M059J (cell line): Measurements from ENCODE around the gene TSPAN14. TPM values are rescaled to one million over a fixed set of nuclear protein-coding genes. Genes with fewer than 3 reads are reported as not detected.

Experiments
- DNase-seq: peaks from one replicate; pipeline ENCODE4 v3.0.0-alpha.2; 2012; ENCODE audit warnings: low read depth
- total RNA-seq: library from RNA; depleted of rRNA; stranded (reverse); fragments of >200 nt; shearing (Covaris generic); gene quantifications from 2 replicates; pipeline ENCODE4 v1.2.3, GENCODE V29; 2014

The TSPAN14 gene
- total RNA-seq, 1 experiment from 2014 or later: 44.4 TPM

DNA sequence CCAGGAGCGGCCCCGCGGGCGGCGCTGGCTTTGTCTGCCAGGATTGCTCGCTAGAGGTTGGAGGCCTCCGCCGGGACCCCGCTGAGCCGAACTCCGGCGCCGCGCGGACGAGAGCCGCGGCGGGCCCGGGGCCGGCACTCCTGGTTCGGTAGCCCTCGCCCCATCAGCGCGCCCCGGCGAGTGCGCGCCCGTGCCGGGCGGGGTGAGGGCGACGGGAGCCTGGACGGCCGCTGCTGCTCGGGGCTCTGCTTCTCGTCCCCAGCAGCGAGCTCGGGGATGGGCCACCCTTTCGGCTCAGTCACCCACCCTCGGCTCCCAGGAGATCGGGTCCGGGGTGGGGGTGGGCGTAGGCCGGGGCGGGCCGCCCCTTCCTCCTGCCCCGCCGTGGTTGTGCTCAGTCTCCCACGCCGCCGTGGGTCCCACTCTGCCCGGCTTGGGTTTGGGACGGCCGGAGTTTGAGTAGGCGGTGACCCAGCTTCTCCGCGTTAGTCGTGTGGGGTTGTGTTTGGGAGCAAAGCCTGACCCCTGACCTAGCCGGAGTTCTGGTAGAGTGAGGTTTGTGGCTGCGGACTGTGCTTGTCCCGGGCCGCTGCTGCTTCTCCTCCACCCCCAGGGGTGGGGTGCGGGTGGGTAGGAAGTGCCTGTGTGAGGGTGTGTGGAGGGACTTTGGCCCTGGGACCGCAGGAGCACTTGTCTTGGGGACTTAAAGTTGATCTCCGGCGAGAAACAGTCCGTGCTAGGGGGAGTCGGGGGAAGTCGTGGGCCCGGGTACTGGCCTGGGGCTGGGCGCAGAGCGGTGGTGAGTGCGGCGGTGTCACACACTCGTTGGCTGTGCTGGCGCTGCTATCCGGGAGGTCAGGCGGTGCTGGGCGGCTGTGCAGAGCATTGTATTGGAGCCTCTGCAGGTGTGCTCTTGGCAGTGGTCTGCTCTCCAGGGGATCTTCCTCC is 677 bp downstream of the TSPAN14 start:
- peak; percentile 50 for DNase-seq

- DNase-seq: no peak
Measured at GRCh38 chr10:80455461-80456349, 1.6 kb downstream of the TSPAN14 start.

- DNase-seq: no peak
Measured at GRCh38 chr10:80457554-80458262, 3.6 kb downstream of the TSPAN14 start.

DNA sequence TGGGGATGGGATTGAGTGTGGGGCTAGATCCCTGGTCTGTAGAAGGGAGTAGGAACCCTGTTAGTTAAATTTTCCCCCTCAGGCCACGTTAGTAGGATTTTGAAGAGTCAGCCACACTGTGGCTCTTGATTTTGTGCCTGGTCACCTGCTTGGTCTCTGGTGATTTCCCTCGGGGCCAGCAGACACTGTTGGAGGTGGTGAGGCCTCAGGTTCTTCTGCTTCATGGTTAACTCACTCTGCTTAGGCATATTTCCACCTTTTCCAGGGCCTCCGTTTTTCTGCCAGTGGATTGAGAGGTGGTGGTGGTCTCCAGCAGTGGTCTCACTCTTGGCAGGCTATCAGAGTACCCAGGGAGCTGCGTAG is 4.1 kb downstream of the TSPAN14 start:
- no peak for DNase-seq

DNA sequence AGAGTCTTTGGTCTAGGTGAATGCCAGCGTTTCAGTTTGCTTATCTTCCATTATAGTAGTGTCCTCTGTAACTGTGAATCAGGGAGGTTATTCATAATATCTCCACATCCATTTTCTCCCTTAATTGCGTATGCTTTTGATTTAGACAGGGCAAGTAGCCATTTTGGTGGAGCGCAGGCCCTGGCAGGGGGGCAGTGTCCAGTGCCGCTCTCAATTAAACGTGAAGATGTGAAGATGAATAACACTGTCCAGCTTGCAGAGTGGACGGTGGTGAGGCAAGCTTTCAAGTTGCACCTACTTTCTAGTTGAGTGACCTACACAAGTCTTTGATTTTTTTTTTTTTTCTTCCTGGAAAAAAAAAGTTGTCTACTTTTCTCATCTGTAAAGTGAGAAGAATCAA is 4.5 kb downstream of the TSPAN14 start:
- no peak for DNase-seq

GRCh38 chr10:80459047-80459865 is 5.1 kb downstream of the TSPAN14 start:
- DNase-seq: peak; percentile 94

- DNase-seq: peak; percentile 77
Measured at GRCh38 chr10:80460399-80461207, 6.5 kb downstream of the TSPAN14 start.

- no peak for DNase-seq
Measured at GRCh38 chr10:80461208-80462183, 7.4 kb downstream of the TSPAN14 start.

DNA sequence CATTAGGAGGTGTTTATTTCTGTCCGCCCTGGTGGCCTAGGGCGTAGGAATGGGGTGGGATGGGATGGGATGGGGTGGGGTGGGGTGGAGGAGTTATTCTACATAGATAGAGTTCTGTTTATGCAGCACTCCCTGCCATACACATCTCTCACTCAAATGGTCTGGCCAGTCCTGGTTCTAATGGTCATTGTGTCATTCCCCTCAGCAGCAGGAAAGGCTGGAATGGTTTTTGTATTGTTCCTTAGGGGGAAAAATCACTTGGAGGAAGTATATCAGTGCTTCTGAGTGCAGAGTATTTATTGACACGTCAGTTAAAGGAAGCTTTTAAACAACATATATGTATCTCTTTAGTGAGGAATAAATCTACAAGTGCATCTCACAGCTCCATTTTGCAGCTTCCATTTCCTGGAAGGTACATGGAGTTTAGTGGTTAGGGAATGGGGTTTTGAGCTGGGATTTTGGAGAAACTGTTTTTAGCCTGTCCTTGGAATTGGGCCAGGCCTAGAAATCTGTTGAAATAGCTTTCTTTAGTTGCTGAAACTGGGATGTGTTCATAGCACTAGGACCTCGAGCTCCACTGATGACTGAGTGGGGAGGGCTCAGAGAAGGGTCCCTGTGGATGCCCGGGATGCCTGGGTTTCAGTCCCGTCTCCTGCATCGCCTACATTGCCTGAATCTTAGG is 8.3 kb downstream of the TSPAN14 start:
- DNase-seq: no peak

GRCh38 chr10:80462981-80463741 is 9.1 kb downstream of the TSPAN14 start:
- peak; percentile 73 for DNase-seq

DNA sequence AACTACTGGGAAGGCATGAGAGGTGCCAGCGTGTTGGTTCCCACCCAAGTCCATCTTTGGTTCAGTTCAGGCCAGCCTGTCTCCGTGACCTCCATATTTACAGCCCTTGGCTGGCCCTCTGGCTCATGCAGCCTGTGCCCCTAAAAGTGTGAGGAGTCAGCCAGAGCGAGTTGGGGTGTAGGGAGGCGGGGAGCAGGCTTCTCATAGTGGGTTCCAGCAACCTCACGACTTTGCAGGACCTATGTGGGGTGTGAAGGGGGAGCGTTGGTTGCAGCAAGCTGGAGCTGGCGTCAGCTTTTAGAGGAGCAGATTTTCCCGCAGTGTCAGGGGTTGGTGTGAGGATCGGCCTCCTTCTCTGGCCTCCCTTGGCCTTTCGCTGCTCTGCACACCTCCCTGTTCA is 9.8 kb downstream of the TSPAN14 start:
- DNase-seq: no peak

DNA sequence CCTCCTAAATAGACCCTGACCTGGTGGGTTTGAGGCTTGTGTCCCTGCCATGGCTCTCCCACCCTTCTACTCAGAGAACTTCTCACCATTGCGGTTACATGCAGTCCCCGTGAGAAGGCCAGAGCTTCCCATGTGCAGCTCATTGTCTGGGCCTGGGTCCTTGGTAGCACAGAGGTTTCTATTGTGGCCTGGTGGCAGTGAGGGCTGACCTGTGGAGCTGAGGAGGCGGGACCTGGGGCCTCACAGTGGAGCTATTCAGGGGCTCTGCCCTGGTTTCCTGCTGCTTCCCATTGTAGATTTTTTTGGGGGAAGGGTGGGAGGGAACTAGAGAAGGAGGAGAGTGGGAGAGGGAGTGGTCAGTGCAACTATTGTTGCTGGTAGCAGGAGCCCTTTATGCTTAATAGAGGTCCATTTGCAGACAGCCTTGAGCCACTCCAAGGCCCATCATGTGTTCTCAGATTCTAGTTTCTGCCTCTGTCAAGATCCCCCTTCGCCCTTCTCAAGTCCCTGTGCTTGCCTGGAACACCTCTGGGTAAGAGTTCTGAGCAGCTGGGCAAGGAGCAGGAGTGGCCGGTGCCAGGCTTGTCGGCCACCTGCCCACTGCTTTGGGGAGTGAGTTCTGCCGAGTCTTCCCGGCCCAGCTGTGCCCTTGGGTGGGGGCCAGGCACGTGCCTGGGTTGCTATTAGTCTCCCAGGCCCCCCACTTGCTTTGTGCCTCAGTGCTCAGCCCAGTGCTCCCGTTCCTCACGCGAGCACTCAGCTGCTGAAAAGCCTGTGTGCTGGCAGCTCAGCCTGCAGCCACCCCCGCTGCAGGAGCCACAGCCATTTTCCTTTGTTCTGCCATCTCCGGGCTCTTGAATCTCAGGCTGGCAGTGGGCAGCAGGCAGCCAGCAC is 10.7 kb downstream of the TSPAN14 start:
- DNase-seq: peak; percentile 25

DNA sequence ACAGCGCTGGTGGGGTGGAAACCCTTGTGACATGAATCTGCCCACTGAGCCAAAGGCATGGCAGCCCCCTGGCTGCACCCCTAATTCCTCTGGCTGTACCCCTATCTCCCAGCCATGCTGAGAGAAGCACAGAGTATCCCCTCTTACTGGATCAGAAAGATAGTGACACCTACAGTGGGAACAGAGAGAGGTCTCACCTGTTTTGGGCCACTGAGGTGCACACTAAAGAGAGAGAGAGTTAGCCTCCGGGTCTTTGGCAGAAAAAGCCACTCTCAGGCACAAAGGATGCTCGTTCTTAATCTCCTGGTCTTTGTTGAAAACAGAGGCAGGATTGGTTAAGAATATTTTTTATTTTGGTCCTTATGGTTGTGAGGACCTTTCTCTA is 11.3 kb downstream of the TSPAN14 start:
- DNase-seq: no peak

DNA sequence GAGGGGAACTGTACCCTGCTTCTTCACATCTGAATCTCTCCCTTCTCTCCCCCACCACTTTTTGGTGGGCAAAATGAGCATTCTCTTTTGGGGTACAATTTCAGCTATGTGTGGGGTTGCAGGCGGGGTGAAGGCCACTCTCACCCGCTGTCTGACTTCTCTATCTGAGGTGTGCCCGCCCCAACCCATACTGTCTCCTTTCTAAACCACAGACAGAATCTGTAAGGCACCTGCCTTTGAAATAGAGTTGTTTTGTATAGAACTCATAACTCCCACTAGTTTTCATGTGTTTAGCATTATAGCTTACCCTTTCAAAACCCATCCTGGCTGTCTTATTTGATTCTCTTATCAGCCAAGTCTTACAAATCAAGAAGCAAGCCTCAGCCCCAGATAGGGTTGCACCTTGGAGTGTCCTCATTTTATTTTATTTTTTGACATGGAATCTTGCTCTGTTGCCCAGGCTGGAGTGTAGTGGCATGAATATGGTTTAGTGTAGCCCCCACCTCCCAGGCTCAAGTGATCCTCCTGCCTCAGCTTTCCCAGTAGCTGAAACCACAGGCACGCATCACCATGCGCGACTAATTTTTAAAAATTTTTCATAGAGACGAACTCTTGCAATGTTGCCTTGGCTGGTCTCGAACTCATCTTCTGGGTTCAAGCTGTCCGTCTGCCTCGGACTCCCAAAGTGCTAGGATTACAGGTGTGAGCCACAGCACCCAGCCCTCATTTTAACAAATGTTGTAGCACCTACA is 11.9 kb downstream of the TSPAN14 start:
- no peak for DNase-seq

DNA sequence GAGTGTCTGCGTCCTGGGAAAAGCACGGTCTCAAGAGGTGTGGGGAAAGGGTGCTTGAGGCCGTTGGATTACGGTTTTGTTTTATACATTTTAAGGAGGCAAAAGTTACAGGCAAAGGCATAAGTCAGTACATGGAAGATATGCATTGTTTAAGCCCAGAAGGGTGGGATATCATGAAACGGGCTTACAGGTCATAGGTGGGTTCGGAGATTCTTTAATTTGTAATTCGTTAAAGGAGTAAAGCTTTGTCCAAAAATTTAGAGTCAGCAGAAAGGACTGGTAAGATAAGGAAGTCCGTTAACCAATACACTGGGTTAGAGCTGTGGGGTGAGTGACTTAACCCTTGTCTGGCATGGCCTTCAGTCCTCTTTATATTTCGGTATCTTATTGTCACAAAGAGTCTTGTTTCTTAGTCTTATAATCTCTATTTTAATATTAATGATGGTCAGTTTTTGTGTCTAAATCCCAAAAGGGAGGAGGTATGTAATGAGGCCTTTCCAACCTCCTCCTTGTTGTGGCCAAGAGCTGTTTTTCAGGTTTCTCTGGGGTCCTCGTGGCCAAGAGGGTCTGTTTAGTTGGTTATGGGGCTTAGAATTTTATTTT is 12.7 kb downstream of the TSPAN14 start:
- no peak for DNase-seq
